NCI-H2107 (cell line): ENCODE data around the gene SAA4.
"Not testable (repeated sequence)": the region's sequence is repeated elsewhere in the genome, so short reads cannot be mapped to it uniquely, and the experiment has no call there.

Experiments
- DNase-seq: peaks from one replicate; lab custom pipeline; 2025; lab: John Stamatoyannopoulos, UW

Gene SAA4

DNA sequence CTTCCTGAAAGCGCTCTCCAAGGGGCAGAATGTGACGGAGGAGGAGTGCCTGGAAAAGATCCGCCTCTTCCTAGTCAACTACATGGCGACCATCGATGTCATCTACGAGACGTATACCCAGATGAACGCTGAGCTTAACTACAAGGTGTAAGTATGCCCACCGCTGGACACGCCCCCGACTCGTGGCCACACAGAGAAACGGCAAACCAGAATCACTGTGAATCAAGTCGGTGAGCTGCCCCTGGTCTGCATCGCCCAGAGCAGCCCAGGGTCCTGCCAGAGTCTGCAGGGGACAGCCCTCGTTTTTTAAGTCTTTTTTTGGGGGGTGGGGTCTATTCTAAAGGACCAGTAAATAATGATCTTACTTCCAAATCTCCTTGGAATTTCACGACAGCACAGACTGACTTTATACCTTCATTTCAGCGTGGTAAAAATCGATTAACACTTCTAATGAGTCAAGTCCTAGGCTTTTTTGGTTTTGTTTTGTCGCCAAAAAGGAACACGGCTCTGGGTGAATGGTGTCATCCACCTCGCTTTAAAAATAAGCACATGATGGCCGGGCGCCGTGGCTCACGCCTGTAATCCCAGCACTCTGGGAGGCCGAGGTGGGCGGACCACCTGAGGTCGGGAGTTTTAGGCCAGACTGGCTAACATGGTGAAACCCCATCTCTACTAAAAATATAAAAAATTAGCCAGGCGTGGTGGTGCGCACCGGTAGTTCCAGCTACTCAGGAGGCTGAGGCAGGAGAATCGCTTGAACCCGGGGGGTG lies 46.9 kb downstream of the SAA4 start:
- not testable (repeated sequence) for DNase-seq

DNA sequence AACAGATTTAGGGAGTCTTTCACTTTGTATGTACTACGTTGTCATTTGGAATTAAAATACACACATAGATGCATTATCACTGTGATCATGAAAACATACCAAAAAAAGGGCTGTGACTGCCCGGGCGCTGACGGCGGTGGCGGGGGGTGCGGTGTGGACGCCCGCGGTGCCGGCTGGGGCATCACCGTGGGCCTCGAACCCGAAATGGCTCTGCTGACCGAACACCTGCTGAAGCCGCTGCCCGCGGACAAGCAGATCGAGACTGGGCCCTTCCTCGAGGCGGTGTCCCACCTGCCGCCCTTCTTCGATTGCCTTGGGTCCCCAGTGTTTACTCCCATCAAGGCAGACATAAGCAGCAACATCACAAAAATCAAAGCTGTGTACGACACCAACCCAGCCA lies 47.8 kb downstream of the SAA4 start:
- no peak for DNase-seq
